ENCODE data around the gene CALB2.

The CALB2 gene

DNA sequence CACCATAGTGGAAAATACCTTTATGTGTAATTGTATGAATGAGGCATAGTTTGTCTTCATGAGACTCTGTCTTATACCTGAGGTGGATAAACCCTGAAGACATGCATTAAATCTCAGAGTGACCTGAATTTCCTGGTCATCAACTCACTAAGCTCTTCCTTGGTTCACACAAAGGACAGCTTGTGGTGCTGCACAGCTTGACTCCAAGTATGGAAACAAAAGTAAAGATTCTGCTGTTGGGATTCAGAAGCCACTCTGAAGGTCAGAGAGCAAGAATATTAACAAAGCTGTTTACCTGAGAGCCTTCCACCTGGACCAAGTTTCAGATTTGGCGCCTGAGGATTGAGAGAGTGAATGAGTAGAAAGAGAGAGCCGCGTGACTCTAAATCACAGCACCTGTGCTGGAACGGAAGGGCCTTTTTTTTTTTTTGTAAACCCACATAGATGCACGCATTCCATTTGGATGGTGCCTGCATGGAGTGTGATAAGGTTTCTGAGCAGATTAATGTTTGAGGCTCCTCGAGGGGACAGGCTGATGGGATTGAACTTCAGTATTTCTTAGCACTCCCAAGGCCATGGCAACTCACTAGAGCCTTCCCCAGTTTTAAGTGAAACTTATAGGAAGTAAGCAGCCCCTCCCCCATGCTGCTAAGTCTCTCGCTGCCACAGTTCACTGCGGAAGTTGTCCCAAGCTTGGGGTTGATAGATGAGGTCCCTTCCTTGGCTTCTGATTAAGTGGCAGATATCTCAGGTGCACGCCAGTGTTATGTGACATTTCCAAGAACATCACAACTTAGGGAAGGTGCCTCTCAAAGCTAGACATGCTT, 28.7 kb downstream of the CALB2 start:
- no peak overlapping the region for H3K4me3 ChIP-seq (ENCODE audit: extremely low read depth, insufficient read depth, low read length, poor library complexity, severe bottlenecking)
- no peaks in the 10 kb centered on the region for H3K36me3 ChIP-seq (ENCODE audit: control insufficient read depth, insufficient read depth, low read length)
- 31 to 46% methylated on average over 7 of the region's 9 CpGs for WGBS, 2 experiments (ENCODE audit: insufficient coverage in 2 of 2)
- no peaks in the 10 kb centered on the region for H3K4me1 ChIP-seq (ENCODE audit: control insufficient read depth, insufficient read depth, low read length, poor library complexity, severe bottlenecking)
- H3K9me3 ChIP-seq (ENCODE audit: control insufficient read depth, low read length) = no peaks in the 10 kb centered on the region
- no peak overlapping the region for H3K27ac ChIP-seq (ENCODE audit: low read depth, low read length, severe bottlenecking)

DNA sequence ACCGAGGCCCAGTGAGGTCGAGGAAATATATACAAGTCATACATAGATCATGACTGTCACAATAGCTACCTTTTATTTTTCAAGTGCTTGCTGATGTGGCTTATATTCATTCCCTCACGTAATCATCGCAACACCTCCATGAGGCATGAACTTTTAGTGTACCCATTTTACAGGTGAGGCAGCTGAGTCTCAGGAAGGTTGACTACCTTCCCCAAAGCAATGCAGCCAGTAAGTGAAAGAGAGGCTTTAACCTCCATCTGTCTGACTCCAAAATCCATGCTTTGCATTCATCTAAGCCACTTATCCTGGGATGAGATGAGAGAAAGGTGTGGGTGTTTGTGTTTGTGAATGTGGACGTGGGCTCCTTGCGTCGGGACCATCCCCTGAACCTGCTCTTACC, 30.8 kb downstream of the CALB2 start:
- no peaks in the 10 kb centered on the region for H3K36me3 ChIP-seq (ENCODE audit: control insufficient read depth, insufficient read depth, low read length)
- H3K9me3 ChIP-seq (ENCODE audit: control insufficient read depth, low read length) = no peaks in the 10 kb centered on the region
- H3K4me3 ChIP-seq (ENCODE audit: extremely low read depth, insufficient read depth, low read length, poor library complexity, severe bottlenecking) = no peak overlapping the region
- WGBS, 2 experiments (ENCODE audit: insufficient coverage in 2 of 2) = 100% methylated on average over 3 of the region's 7 CpGs; no CpG with 5 or more reads in 1 of the 2 experiments
- no peaks in the 10 kb centered on the region for H3K4me1 ChIP-seq (ENCODE audit: control insufficient read depth, insufficient read depth, low read length, poor library complexity, severe bottlenecking)
- H3K27ac ChIP-seq (ENCODE audit: low read depth, low read length, severe bottlenecking) = no peak overlapping the region

DNA sequence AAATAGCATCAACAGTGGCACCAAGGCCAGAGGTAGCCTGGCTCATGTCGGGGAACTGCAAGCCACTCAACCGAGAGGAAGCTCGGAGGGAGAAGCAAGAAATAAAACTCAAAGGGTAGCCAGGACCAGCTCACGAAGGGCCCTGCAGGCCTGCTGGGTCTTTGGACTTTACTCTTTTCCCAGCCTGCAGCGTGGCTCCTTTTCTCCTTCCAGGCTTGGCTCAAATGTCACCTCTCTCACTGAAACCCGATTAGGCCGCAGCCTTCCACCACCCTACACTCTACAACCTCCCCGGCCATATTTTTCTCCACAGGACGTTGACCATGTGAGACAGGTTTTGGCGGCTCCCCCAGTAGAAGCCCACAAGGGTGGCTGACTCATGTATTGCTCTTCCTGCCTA, 38.1 kb downstream of the CALB2 start:
- Histone ChIP-seq H3K36me3 (ENCODE audit: control insufficient read depth, insufficient read depth, low read length) (no peaks in the 10 kb centered on the region), H3K27ac (ENCODE audit: low read depth, low read length, severe bottlenecking) (no peak overlapping the region), H3K4me3 (ENCODE audit: extremely low read depth, insufficient read depth, low read length, poor library complexity, severe bottlenecking) (no peak overlapping the region), H3K4me1 (ENCODE audit: control insufficient read depth, insufficient read depth, low read length, poor library complexity, severe bottlenecking) (no peaks in the 10 kb centered on the region), H3K9me3 (ENCODE audit: control insufficient read depth, low read length) (no peaks in the 10 kb centered on the region)
- WGBS, 2 experiments (ENCODE audit: insufficient coverage in 2 of 2) = 85 to 86% methylated on average over 8 to 10 of the region's 10 CpGs

DNA sequence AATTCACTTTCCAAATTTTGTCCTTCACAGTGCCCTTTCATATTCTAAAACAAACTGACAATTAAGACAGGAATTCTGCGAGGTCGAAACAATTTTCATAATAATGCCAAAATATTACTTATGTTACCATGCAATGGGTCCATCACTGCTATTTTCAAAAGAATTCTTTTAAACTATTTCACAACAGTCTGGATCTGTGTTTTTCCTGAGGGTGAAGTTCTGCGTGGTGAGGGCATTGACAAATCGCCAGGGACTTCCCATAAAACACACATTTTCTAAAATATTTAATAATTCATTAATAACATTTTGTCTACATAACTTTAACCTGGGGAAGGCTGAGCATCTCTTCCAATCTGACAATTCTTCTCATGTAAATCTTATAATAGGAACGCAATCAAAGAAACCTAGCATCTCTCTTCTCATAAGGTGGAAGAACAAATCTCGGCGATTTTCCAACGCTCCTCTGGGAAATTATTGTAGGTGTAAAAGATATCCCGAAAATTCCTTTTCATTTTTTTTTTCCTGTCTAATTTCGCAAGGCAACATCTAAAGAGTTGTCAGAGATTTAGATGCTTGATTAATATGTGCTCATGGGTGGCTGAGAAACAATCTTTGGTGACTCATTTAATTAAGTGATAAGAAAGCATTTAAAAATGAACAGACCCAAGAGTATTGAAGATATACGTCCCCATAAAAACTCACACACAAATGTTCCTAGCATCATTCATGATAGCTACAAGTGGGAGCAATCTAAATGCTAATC, 41.5 kb downstream of the CALB2 start:
- WGBS, 2 experiments (ENCODE audit: insufficient coverage in 2 of 2) = 94% methylated on average over 2 of the region's 11 CpGs
- Histone ChIP-seq H3K9me3 (ENCODE audit: control insufficient read depth, low read length) (peaks cover 6% of the 10 kb centered on the region), H3K27ac (ENCODE audit: low read depth, low read length, severe bottlenecking) (no peak overlapping the region), H3K36me3 (ENCODE audit: control insufficient read depth, insufficient read depth, low read length) (no peaks in the 10 kb centered on the region), H3K4me1 (ENCODE audit: control insufficient read depth, insufficient read depth, low read length, poor library complexity, severe bottlenecking) (no peaks in the 10 kb centered on the region), H3K4me3 (ENCODE audit: extremely low read depth, insufficient read depth, low read length, poor library complexity, severe bottlenecking) (no peak overlapping the region)

DNA sequence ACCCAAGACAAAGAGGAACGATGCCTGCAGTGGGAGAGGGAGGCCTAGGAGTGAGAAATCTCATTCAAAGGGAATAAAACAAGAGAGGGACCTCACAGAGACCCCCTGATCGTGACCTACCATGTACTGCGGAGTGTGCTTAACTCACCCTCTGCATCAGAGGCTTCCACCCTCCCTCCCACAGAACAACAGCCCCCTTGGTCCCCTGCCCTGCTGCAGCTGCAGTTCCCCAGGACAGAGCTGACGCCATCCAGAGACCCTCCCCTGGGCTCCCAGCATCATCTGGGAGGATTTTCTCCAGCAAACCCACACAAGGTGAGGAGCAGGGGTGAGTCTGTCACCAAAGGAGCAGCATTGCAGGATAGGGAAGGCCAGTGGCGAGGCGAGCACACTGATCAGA, 43.5 kb downstream of the CALB2 start:
- Histone ChIP-seq H3K36me3 (ENCODE audit: control insufficient read depth, insufficient read depth, low read length) (no peaks in the 10 kb centered on the region), H3K4me1 (ENCODE audit: control insufficient read depth, insufficient read depth, low read length, poor library complexity, severe bottlenecking) (no peaks in the 10 kb centered on the region), H3K4me3 (ENCODE audit: extremely low read depth, insufficient read depth, low read length, poor library complexity, severe bottlenecking) (no peak overlapping the region), H3K27ac (ENCODE audit: low read depth, low read length, severe bottlenecking) (no peak overlapping the region), H3K9me3 (ENCODE audit: control insufficient read depth, low read length) (peaks cover 6% of the 10 kb centered on the region)
- 79% methylated on average over 4 of the region's 6 CpGs for WGBS, 2 experiments (ENCODE audit: insufficient coverage in 2 of 2)

DNA sequence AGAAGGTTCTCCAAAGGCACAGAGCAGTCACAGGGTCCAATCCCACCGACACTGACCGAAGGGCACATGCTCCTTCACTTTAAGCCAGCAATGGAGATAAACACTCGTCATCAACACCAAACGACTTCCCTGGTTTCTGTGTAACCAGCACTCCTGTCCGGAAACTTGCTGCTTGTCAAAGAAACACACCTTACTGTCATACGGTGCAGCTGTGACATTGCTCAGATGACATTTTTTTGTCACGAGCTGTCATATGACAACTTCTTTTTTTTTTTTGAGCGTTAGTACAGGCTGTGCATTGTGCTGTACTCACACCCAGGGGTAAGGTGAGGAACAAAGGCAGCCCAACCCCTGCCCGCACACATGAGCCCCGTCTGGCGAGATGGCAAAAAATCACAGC, 44.2 kb downstream of the CALB2 start:
- WGBS, 2 experiments (ENCODE audit: insufficient coverage in 2 of 2) = 91 to 94% methylated on average over 9 to 10 of the region's 11 CpGs
- Histone ChIP-seq H3K4me1 (ENCODE audit: control insufficient read depth, insufficient read depth, low read length, poor library complexity, severe bottlenecking) (no peaks in the 10 kb centered on the region), H3K27ac (ENCODE audit: low read depth, low read length, severe bottlenecking) (no peak overlapping the region), H3K36me3 (ENCODE audit: control insufficient read depth, insufficient read depth, low read length) (no peaks in the 10 kb centered on the region), H3K4me3 (ENCODE audit: extremely low read depth, insufficient read depth, low read length, poor library complexity, severe bottlenecking) (no peak overlapping the region), H3K9me3 (ENCODE audit: control insufficient read depth, low read length) (peaks cover 6% of the 10 kb centered on the region)

DNA sequence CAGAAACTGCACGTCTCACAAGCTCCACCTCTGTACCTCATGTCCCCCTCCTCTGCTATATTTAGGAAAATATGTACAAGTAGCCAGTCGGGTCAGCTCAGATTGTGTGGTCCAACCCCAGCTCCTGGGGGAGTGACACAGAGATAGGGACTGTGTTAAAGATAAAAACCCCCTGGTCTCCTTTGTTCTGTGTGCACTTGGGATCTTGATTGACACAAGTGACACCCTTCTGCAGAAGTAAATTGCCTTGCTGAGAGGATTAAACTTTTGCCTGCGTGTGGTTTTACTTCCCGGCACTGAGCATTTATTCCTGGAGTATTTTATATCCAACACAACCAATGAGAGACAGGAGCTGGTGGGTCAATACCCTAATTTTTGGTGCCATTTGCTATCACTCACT, 45.8 kb downstream of the CALB2 start:
- 88 to 90% methylated on average over 3 of the region's 4 CpGs for WGBS, 2 experiments (ENCODE audit: insufficient coverage in 2 of 2)
- H3K9me3 ChIP-seq (ENCODE audit: control insufficient read depth, low read length) = peaks cover 6% of the 10 kb centered on the region
- H3K4me1 ChIP-seq (ENCODE audit: control insufficient read depth, insufficient read depth, low read length, poor library complexity, severe bottlenecking) = peaks cover 12% of the 10 kb centered on the region
- no peak overlapping the region for H3K4me3 ChIP-seq (ENCODE audit: extremely low read depth, insufficient read depth, low read length, poor library complexity, severe bottlenecking)
- no peaks in the 10 kb centered on the region for H3K36me3 ChIP-seq (ENCODE audit: control insufficient read depth, insufficient read depth, low read length)
- no peak overlapping the region for H3K27ac ChIP-seq (ENCODE audit: low read depth, low read length, severe bottlenecking)

DNA sequence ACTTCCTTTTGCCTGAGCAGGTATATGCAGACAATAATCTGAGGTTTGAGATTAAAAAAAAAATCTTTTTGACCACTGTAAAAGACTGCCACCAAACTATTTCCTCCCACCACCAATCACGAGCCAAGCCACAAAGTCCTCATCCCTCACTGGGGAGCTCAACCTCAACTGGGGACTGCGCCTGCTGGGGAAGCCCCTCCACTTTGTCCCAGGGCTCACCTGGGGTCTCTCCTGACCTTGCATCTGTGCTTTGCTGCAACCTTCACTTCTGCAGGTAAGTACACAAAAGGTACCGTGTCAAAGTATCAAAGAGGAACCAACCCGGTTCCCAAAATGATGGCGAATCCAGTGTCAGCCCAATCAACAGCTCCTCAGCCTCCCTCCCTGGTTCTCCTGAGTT, 47.8 kb downstream of the CALB2 start:
- WGBS, 2 experiments (ENCODE audit: insufficient coverage in 2 of 2) = 90 to 95% methylated on average over 5 of the region's 5 CpGs
- peaks cover 12% of the 10 kb centered on the region for H3K4me1 ChIP-seq (ENCODE audit: control insufficient read depth, insufficient read depth, low read length, poor library complexity, severe bottlenecking)
- H3K27ac ChIP-seq (ENCODE audit: low read depth, low read length, severe bottlenecking) = no peak overlapping the region
- no peak overlapping the region for H3K4me3 ChIP-seq (ENCODE audit: extremely low read depth, insufficient read depth, low read length, poor library complexity, severe bottlenecking)
- no peaks in the 10 kb centered on the region for H3K36me3 ChIP-seq (ENCODE audit: control insufficient read depth, insufficient read depth, low read length)
- H3K9me3 ChIP-seq (ENCODE audit: control insufficient read depth, low read length) = peaks cover 6% of the 10 kb centered on the region

DNA sequence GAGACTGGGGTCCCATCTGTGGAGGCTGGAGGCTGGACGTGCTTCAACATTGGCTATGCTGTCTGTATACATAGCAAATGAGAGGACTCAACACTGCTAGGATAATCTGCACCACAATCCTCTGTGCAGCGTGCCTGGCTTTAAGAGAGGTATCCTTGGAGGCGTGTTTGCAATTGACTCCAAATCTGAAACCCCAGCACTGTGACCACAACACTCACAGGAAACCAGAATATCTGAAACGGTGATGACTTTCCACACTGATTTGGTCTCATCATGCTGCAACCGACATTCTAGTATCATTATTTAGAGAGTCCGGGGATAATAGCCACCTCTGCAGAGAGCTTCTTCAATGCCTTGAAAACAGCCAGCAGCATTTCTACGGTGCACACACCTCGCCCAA, 48.2 kb downstream of the CALB2 start:
- no peak overlapping the region for H3K27ac ChIP-seq (ENCODE audit: low read depth, low read length, severe bottlenecking)
- no peaks in the 10 kb centered on the region for H3K36me3 ChIP-seq (ENCODE audit: control insufficient read depth, insufficient read depth, low read length)
- peaks cover 6% of the 10 kb centered on the region for H3K9me3 ChIP-seq (ENCODE audit: control insufficient read depth, low read length)
- H3K4me3 ChIP-seq (ENCODE audit: extremely low read depth, insufficient read depth, low read length, poor library complexity, severe bottlenecking) = no peak overlapping the region
- WGBS, 2 experiments (ENCODE audit: insufficient coverage in 2 of 2) = 88 to 91% methylated on average over 7 to 8 of the region's 8 CpGs
- peaks cover 12% of the 10 kb centered on the region for H3K4me1 ChIP-seq (ENCODE audit: control insufficient read depth, insufficient read depth, low read length, poor library complexity, severe bottlenecking)

DNA sequence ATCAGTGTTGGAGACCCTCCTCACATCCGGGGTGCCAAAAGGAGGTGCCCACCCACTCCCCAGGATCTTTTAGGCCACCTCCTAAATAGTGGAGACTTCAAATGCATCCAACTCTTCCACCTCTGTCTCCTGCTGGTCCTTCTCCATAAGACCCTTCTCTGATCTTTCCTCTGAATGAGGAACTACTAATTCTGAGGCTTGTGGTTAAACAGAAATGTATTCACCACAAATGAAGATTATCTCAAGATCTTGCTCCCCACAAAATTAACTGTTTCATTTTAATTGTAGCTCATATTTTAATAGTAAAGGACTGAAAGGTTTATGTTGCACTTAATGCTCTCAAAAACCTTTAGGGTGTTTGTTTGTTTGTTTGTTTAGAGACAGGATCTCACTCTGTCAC, 49.2 kb downstream of the CALB2 start:
- peaks cover 12% of the 10 kb centered on the region for H3K4me1 ChIP-seq (ENCODE audit: control insufficient read depth, insufficient read depth, low read length, poor library complexity, severe bottlenecking)
- peaks cover 6% of the 10 kb centered on the region for H3K9me3 ChIP-seq (ENCODE audit: control insufficient read depth, low read length)
- 57 to 83% methylated on average over 1 of the region's 1 CpG for WGBS, 2 experiments (ENCODE audit: insufficient coverage in 2 of 2)
- H3K36me3 ChIP-seq (ENCODE audit: control insufficient read depth, insufficient read depth, low read length) = no peaks in the 10 kb centered on the region
- no peak overlapping the region for H3K4me3 ChIP-seq (ENCODE audit: extremely low read depth, insufficient read depth, low read length, poor library complexity, severe bottlenecking)
- H3K27ac ChIP-seq (ENCODE audit: low read depth, low read length, severe bottlenecking) = no peak overlapping the region

DNA sequence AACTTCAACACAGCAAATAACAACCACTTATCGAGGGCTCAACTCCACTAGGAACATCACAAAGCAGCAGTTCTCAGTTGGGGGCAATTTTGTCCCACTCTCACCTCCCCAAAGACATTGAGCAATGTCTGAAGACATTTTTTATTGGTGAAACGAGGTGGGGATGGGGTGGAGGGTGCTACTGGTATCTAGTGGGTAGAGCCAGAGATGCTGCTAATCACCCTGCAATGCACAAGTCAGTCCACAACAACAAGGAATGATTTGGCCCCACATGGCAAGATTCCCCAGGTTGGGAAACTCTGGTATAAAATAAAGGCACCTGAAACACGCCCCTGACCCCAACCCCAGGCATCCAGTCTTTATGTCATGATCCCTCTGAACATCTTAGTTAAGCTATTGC, 50.0 kb downstream of the CALB2 start:
- peaks cover 12% of the 10 kb centered on the region for H3K4me1 ChIP-seq (ENCODE audit: control insufficient read depth, insufficient read depth, low read length, poor library complexity, severe bottlenecking)
- no peak overlapping the region for H3K27ac ChIP-seq (ENCODE audit: low read depth, low read length, severe bottlenecking)
- H3K36me3 ChIP-seq (ENCODE audit: control insufficient read depth, insufficient read depth, low read length) = no peaks in the 10 kb centered on the region
- peaks cover 6% of the 10 kb centered on the region for H3K9me3 ChIP-seq (ENCODE audit: control insufficient read depth, low read length)
- H3K4me3 ChIP-seq (ENCODE audit: extremely low read depth, insufficient read depth, low read length, poor library complexity, severe bottlenecking) = no peak overlapping the region
- 88% methylated on average over 1 of the region's 3 CpGs; no CpG with 5 or more reads in 1 of the 2 experiments for WGBS, 2 experiments (ENCODE audit: insufficient coverage in 2 of 2)
